HG03354 (cell line): ENCODE results near the gene RNF157.
"Not testable (repeated sequence)": the region's sequence is repeated elsewhere in the genome, so short reads cannot be mapped to it uniquely, and the experiment has no call there.

Source experiments
- ATAC-seq: cut with Tn5 transposase; IDR thresholded peaks from one replicate; pipeline ENCODE4 v1.9.1; 2021; ENCODE audit warnings: mild to moderate bottlenecking; ENCODE audit not compliant: unreplicated experiment, poor library complexity, severe bottlenecking

Gene RNF157

DNA sequence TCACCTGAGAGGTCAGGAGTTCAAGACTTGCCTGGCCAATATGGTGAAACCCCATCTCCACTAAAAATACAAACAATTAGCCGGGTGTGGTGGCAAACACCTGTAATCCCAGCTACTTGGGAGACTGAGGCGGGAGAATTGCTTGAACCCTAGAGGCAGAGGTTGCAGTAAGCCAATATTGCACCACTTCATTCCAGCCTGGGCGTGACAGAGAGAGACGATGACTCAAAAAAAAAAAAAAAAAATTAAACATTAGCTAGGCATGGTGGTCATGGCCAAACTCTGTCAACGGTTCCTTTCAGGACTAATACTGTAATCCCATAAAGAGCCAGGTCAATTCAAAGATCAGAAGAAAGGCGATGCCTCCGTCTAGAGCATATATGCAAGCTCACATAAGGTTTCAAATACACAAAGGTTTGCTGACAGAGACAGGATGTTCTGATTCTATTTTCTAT is 2.4 kb downstream of the RNF157 start:
- no peak for ATAC-seq

GRCh38 chr17:76236603-76237002 is 3.7 kb downstream of the RNF157 start:
- ATAC-seq: no peak

DNA sequence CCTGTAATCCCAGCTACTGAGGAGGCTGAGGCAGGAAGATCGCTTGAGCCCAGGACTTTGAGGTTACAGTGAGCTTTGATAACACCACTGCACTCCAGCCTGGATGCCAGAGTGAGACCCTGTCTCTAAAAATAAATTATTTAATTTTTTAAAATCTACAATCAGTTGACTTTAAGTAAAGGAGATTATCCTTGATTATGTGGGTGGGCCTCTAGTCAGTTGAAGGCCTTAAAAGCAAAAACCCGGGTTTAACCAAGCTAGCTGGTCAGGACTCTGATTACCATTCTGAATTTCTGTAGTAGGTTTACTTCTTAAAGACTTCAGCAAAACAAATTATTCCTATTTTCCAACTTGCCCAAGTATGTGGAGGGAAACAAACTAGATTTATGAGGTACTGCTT is 4.4 kb downstream of the RNF157 start:
- ATAC-seq: no peak

DNA sequence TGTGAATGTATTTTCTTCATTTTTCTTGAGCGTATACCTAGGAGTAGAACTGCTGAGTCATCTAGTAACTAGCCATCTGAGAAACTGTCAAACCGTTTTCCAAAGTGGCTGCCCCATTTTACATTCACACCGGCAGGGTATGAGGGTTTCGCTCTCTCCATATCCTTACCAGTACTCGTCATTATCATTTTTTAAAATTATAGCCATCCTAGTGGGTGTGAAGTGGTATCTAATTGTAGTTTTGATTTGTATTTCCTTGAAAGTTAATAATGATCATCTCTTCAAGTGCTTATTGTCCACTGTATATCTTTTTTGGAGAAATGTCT is 6.0 kb downstream of the RNF157 start:
- ATAC-seq: no peak

DNA sequence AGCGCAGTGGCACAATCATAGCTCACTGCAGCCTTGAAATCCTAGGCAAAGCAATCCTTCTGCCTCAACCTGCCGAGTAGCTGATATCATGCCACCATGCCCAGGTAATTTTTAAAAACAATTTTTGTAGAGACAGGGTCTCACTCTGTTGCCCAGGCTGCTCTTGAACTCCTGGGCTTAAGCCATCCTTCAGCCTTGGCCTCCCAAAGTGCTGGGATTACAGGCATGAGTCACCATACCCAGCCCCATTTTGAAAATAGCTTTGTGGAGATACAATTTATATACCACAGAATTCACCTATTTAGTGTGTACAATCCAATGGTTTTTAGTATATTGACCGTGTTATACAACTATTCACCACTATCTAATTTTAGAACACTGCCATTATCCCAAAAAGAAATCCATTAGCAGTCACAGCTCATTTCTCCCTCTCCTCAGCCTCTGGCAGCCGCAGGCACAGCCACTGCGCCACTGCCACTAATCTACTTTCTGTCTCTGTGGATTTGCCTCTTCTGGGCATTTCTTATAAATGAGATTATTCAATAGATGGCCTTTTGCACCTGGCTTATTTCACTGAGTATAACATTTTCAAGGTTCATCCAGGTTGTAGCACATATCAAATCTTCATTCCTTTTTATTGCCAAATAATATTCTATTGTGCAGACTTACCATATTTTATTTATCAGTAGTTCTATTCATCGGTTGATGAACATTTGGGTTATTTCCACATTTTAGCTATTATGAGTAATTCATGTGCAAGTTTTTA is 6.5 kb downstream of the RNF157 start:
- ATAC-seq: no peak

DNA sequence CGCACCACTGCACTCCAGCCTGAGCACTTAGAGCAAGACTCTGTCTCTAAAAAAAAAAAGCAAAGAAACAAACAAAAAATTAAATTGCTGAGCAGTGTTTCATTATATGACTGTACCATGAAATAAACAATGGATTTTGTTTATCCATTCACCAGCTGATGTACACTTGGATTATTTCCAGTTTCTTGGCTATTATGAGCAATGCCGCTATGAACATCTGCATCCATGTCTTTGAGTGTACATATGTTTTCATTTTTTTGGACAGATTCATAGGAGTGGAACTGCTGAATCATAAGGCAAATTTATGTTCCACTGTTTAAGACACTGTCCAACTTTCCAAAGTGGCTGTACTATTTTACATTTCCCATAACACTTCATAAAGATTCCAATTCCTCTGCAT is 8.0 kb downstream of the RNF157 start:
- ATAC-seq: no peak

DNA sequence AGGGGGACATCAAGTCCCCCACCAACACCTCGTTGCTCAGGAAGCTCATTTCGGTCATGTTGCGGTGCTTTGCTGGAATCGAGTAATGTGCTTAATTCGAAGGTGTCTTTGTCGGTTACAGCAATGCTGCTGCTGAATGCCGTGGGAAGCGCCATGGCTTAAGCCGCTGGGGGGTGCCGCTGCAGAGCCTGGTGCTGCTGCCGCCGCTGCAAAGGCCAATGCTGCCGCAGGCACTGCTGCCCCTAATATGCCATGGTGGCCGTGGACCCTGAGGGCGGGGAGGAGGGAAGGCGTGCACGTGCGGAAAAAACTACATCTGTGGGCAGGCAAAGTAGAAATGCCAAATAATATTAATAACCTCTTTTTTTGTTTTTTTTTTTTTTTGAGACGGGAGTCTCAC is 13.5 kb downstream of the RNF157 start:
- ATAC-seq: not testable (repeated sequence)

DNA sequence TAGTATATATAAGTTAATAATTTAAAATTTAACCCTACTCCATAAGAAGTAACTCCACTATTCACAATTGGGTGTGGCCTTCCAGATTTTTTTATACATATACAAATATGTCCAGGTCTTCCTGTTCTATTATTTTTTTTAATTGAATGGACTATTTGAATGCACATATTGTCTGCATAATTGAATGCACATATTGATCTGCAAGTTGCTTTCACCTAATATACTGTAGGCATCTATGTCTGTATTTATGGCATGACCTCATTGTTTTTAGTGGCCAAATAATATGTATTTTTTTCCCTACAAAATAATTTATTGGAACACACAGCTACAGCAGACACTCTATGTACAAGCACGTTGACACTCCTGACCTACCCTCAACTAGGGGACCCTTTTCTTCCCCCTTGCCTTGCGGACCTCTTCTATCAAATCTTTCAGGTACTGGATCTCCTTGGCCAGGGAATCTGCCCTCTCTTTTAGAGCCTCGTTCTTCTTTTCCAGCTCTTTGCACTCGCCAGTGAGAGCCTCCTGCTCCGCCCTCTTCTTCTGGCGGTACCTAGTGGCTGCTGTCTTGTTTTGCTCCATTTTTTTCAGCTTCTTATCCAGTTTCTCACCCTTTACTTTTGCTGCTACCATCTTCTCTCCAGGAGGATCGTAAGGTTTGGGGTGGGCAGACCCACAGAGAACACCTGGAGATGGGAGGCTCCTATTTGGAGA is 14.8 kb downstream of the RNF157 start:
- ATAC-seq: not testable (repeated sequence)

- ATAC-seq: no peak
Observed at GRCh38 chr17:76223802-76224201, 16.5 kb downstream of the RNF157 start.

GRCh38 chr17:76219670-76220383 is 20.5 kb downstream of the RNF157 start:
- no peak for ATAC-seq

DNA sequence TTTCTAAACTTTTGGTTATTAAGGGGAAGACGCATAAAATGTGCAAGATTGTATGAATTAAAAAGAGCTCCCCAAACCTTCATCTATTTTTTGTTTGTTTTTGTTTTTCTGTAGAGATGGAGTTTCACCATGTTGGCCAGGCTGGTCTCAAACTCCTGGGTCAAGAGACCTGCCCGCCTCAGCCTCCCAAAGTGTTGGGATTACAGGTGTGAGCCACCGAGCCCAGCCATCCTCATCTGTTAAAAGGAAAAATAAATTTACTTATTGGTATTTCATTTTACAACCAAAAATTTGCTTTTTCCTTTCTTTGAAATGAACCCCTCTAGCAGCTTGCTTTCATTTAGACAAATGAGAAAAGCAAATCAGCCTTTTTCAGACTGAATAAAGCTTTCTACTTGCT is 23.2 kb downstream of the RNF157 start:
- no peak for ATAC-seq

GRCh38 chr17:76213491-76213890 is 26.8 kb downstream of the RNF157 start:
- ATAC-seq: no peak

- ATAC-seq: peak; percentile 46
Observed at GRCh38 chr17:76208120-76208519, 32.2 kb downstream of the RNF157 start.

DNA sequence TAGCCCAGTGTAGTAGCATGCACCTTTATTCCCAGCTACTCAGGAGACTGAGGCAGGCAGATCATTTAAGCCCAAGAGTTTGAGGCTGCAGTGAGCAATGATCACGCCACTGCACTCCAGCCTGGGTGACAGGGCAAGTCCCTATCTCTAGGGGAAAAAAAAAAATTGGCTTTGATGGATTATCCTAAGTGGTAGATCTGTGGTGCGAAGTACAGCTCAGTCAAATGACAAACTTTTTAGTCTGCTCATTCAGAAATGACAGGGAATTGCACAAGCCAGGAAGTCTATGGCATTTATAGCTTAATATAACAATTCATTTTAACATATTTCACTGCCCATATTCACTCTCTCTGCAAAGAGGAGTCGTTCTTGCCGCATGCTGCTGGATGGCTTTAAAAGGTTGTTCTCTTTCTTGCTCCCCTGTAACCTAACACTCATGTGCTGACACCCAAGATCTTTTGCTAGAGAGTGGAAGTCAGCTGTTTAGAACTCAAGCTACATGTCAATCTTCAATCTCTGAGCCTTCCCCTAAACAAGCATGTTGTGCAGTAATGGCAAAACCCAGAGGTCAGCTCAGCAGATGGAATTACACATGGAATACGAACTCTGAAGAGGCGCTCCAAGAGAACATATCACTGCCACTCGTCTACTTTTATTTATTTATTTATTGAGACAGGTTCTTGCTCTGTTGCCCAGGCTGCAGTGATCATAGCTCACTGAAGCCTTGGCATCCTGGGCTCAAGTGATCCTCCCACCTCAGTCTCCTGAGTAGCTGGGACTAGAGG is 32.8 kb downstream of the RNF157 start:
- ATAC-seq: no peak

- ATAC-seq: not testable (repeated sequence)
Observed at GRCh38 chr17:76205542-76206144, 34.6 kb downstream of the RNF157 start.

DNA sequence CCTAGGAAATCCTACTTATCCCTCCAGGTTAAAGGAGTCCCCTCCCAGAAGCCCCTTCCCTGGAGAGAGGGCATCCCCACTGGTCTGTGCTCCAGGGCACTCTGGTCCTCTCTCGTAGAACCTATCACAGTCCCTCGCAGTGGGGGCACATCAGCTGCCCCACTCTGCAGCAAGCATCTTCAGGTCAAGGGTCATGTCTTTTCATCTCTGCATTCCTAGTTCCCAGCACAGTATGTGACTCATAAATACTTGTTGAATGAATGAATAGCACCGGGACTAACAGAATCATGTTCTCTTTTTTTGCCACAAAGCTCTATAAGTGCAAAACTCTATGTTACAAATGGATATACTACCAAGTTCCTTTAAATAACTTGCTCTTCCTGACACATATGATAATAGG is 36.0 kb downstream of the RNF157 start:
- no peak for ATAC-seq

GRCh38 chr17:76200354-76200753 is 39.9 kb downstream of the RNF157 start:
- no peak for ATAC-seq

GRCh38 chr17:76199469-76199868 is 40.8 kb downstream of the RNF157 start:
- no peak for ATAC-seq

- ATAC-seq: no peak
Observed at GRCh38 chr17:76198702-76199101, 41.6 kb downstream of the RNF157 start.

- no peak for ATAC-seq
Observed at GRCh38 chr17:76197911-76198310, 42.4 kb downstream of the RNF157 start.
